Activated naive CD8-positive, alpha-beta T cell treated with anti-CD3 and anti-CD28 coated beads, Interleukin-2, amount 50 U/mL, for 24 hours (primary cell): ENCODE results near the gene AGPS.
"Not testable (repeated sequence)": the region's sequence is repeated elsewhere in the genome, so short reads cannot be mapped to it uniquely, and the experiment has no call there.

ENCODE experiments used
- ATAC-seq: fragments of 150-1000 bp; cut with Tn5 transposase; one replicate; pipeline ENCODE4 v1.10.0; 2021
- DNase-seq: peaks from one replicate; pipeline ENCODE4 v3.0.0; 2021
- H3K27ac Mint-ChIP-seq: one replicate; pipeline ENCODE4 v1.8.0; 2021; ENCODE audit warnings: mild to moderate bottlenecking, mixed read lengths
- H3K27me3 Mint-ChIP-seq: one replicate; pipeline ENCODE4 v1.8.0; 2021; ENCODE audit warnings: mixed read lengths
- H3K36me3 Mint-ChIP-seq: one replicate; pipeline ENCODE4 v1.8.0; 2021; ENCODE audit warnings: low read depth, mixed read lengths
- H3K4me1 Mint-ChIP-seq: one replicate; pipeline ENCODE4 v1.8.0; 2021; ENCODE audit warnings: mixed read lengths
- H3K4me3 Mint-ChIP-seq: one replicate; pipeline ENCODE4 v1.8.0; 2021; ENCODE audit warnings: mild to moderate bottlenecking, moderate library complexity, mixed read lengths
- H3K9me3 Mint-ChIP-seq: one replicate; pipeline ENCODE4 v1.8.0; 2021; ENCODE audit warnings: mixed read lengths

Gene AGPS

GRCh38 chr2:177362499-177362898, 30.1 kb upstream of the AGPS start:
- Mint-ChIP-seq H3K4me3 (no peak overlapping the region), H3K9me3 (no peaks in the 10 kb centered on the region), H3K27ac (no peak overlapping the region), H3K36me3 (no peaks in the 10 kb centered on the region), H3K27me3 (no peaks in the 10 kb centered on the region), H3K4me1 (no peaks in the 10 kb centered on the region)
- DNase-seq (no peak), ATAC-seq (no peak)

GRCh38 chr2:177363332-177363731, 29.2 kb upstream of the AGPS start:
- H3K4me1 Mint-ChIP-seq, result no peaks in the 10 kb centered on the region
- H3K4me3 Mint-ChIP-seq, result no peak overlapping the region
- no peak for ATAC-seq
- H3K27me3 Mint-ChIP-seq, result no peaks in the 10 kb centered on the region
- no peak overlapping the region for H3K27ac Mint-ChIP-seq
- H3K9me3 Mint-ChIP-seq, result peaks cover 5% of the 10 kb centered on the region
- no peaks in the 10 kb centered on the region for H3K36me3 Mint-ChIP-seq
- no peak for DNase-seq

- not testable (repeated sequence) for H3K4me1 Mint-ChIP-seq, DNase-seq, ATAC-seq, H3K36me3 Mint-ChIP-seq, H3K27ac Mint-ChIP-seq, H3K27me3 Mint-ChIP-seq, H3K4me3 Mint-ChIP-seq
- peaks cover 17% of the 10 kb centered on the region for H3K9me3 Mint-ChIP-seq
Measured at GRCh38 chr2:177365764-177366163, 26.8 kb upstream of the AGPS start.

- not testable (repeated sequence) for ATAC-seq, H3K27me3 Mint-ChIP-seq
Measured at GRCh38 chr2:177368023-177368422, 24.6 kb upstream of the AGPS start.

GRCh38 chr2:177379354-177379753, 13.2 kb upstream of the AGPS start:
- DNase-seq (no peak), ATAC-seq (no peak)
- H3K9me3 Mint-ChIP-seq, result no peaks in the 10 kb centered on the region
- H3K36me3 Mint-ChIP-seq, result peaks cover 17% of the 10 kb centered on the region
- H3K27ac Mint-ChIP-seq, result no peak overlapping the region
- no peaks in the 10 kb centered on the region for H3K4me1 Mint-ChIP-seq
- no peaks in the 10 kb centered on the region for H3K27me3 Mint-ChIP-seq
- H3K4me3 Mint-ChIP-seq, result no peak overlapping the region

More at GRCh38 chr2:177368023-177368422, 24.6 kb upstream of the AGPS start:
- H3K36me3 Mint-ChIP-seq, H3K4me1 Mint-ChIP-seq, H3K27ac Mint-ChIP-seq, H3K4me3 Mint-ChIP-seq, DNase-seq: not testable (repeated sequence)
- peaks cover 38% of the 10 kb centered on the region for H3K9me3 Mint-ChIP-seq

GRCh38 chr2:177380181-177380580, 12.4 kb upstream of the AGPS start:
- H3K9me3 Mint-ChIP-seq, result no peaks in the 10 kb centered on the region
- H3K27ac Mint-ChIP-seq, result no peak overlapping the region
- H3K27me3 Mint-ChIP-seq, result no peaks in the 10 kb centered on the region
- no peak for DNase-seq
- no peaks in the 10 kb centered on the region for H3K4me1 Mint-ChIP-seq
- ATAC-seq, result no peak
- no peak overlapping the region for H3K4me3 Mint-ChIP-seq
- peaks cover 17% of the 10 kb centered on the region for H3K36me3 Mint-ChIP-seq

GRCh38 chr2:177383935-177384334, 8.6 kb upstream of the AGPS start:
- peaks cover 18% of the 10 kb centered on the region for H3K36me3 Mint-ChIP-seq
- no peaks in the 10 kb centered on the region for H3K27me3 Mint-ChIP-seq
- DNase-seq (no peak), ATAC-seq (no peak)
- no peak overlapping the region for H3K4me3 Mint-ChIP-seq
- H3K4me1 Mint-ChIP-seq, result no peaks in the 10 kb centered on the region
- H3K9me3 Mint-ChIP-seq, result no peaks in the 10 kb centered on the region
- H3K27ac Mint-ChIP-seq, result no peak overlapping the region

- H3K27me3 Mint-ChIP-seq, result no peaks in the 10 kb centered on the region
- H3K4me1 Mint-ChIP-seq, result no peaks in the 10 kb centered on the region
- peaks cover 16% of the 10 kb centered on the region for H3K36me3 Mint-ChIP-seq
- no peaks in the 10 kb centered on the region for H3K9me3 Mint-ChIP-seq
- H3K27ac Mint-ChIP-seq, result no peak overlapping the region
- H3K4me3 Mint-ChIP-seq, result no peak overlapping the region
- DNase-seq (no peak), ATAC-seq (no peak)
Measured at GRCh38 chr2:177385151-177385550, 7.4 kb upstream of the AGPS start.

GRCh38 chr2:177391822-177392372, 676 bp upstream of the AGPS start:
- no peaks in the 10 kb centered on the region for H3K9me3 Mint-ChIP-seq
- H3K4me3 Mint-ChIP-seq, result peak overlapping the region; percentile 89
- peaks cover 20% of the 10 kb centered on the region for H3K36me3 Mint-ChIP-seq
- peaks cover 41% of the 10 kb centered on the region for H3K4me1 Mint-ChIP-seq
- ATAC-seq (no peak), DNase-seq (no peak)
- H3K27me3 Mint-ChIP-seq, result no peaks in the 10 kb centered on the region
- peak overlapping the region; percentile 95 for H3K27ac Mint-ChIP-seq

- no peaks in the 10 kb centered on the region for H3K9me3 Mint-ChIP-seq
- no peak for DNase-seq
- H3K36me3 Mint-ChIP-seq, result peaks cover 23% of the 10 kb centered on the region
- peaks cover 55% of the 10 kb centered on the region for H3K4me1 Mint-ChIP-seq
- peak overlapping the region; percentile 89 for H3K4me3 Mint-ChIP-seq
- H3K27me3 Mint-ChIP-seq, result no peaks in the 10 kb centered on the region
- peak; percentile 22 for ATAC-seq
- H3K27ac Mint-ChIP-seq, result peak overlapping the region; percentile 95
Measured at GRCh38 chr2:177393203-177393755, 706 bp downstream of the AGPS start.

GRCh38 chr2:177393824-177394593, 1.4 kb downstream of the AGPS start:
- peak overlapping the region; percentile 89 for H3K4me3 Mint-ChIP-seq
- ATAC-seq, result no peak
- H3K4me1 Mint-ChIP-seq, result peaks cover 62% of the 10 kb centered on the region

GRCh38 chr2:177394594-177394973, 2.0 kb downstream of the AGPS start:
- H3K36me3 Mint-ChIP-seq, result peaks cover 23% of the 10 kb centered on the region
- DNase-seq (no peak), ATAC-seq (no peak)
- H3K4me1 Mint-ChIP-seq, result peaks cover 67% of the 10 kb centered on the region
- no peak overlapping the region for H3K27ac Mint-ChIP-seq
- H3K27me3 Mint-ChIP-seq, result no peaks in the 10 kb centered on the region
- H3K4me3 Mint-ChIP-seq, result peak overlapping the region; percentile 89
- H3K9me3 Mint-ChIP-seq, result no peaks in the 10 kb centered on the region

More at GRCh38 chr2:177393824-177394593, 1.4 kb downstream of the AGPS start:
- no peak for DNase-seq
- Mint-ChIP-seq H3K27me3 (no peaks in the 10 kb centered on the region), H3K9me3 (no peaks in the 10 kb centered on the region), H3K27ac (peak overlapping the region; percentile 95), H3K36me3 (peaks cover 23% of the 10 kb centered on the region)

GRCh38 chr2:177395351-177396065, 2.9 kb downstream of the AGPS start:
- H3K4me1 Mint-ChIP-seq, result peaks cover 73% of the 10 kb centered on the region
- ATAC-seq (no peak), DNase-seq (no peak)
- peaks cover 23% of the 10 kb centered on the region for H3K36me3 Mint-ChIP-seq
- H3K4me3 Mint-ChIP-seq, result no peak overlapping the region
- H3K27ac Mint-ChIP-seq, result no peak overlapping the region
- H3K27me3 Mint-ChIP-seq, result no peaks in the 10 kb centered on the region
- H3K9me3 Mint-ChIP-seq, result no peaks in the 10 kb centered on the region

- ATAC-seq (no peak), DNase-seq (no peak)
- Mint-ChIP-seq H3K9me3 (no peaks in the 10 kb centered on the region), H3K27me3 (no peaks in the 10 kb centered on the region), H3K36me3 (peaks cover 22% of the 10 kb centered on the region), H3K27ac (peak overlapping the region; percentile 67), H3K4me3 (peak overlapping the region; percentile 9), H3K4me1 (peaks cover 78% of the 10 kb centered on the region)
Measured at GRCh38 chr2:177396703-177397460, 4.3 kb downstream of the AGPS start.
